HepG2 (cell line): ENCODE data around the gene KIRREL3. TPM values are rescaled to one million over a fixed set of nuclear protein-coding genes. Genes with fewer than 3 reads are reported as not detected.

Source experiments
- IKZF4 ChIP-seq: sonication (generic); formaldehyde crosslinking; IDR thresholded peaks from 2 replicates; pipeline ENCODE4 v1.5.1; 2020; ENCODE audit warnings: borderline replicate concordance, mild to moderate bottlenecking, low read depth, missing genetic modification reagents; ENCODE audit errors: not compliant biosample characterization
- MZF1 ChIP-seq: sonication (generic); formaldehyde crosslinking; IDR thresholded peaks from 2 replicates; pipeline ENCODE4 v1.8.1; 2023; ENCODE audit warnings: mild to moderate bottlenecking, missing genetic modification reagents, borderline replicate concordance
- PHF8 ChIP-seq: sonication (generic); formaldehyde crosslinking; IDR thresholded peaks from 2 replicates; pipeline ENCODE4 v1.5.0; 2020; ENCODE audit warnings: missing genetic modification reagents
- PRDM15 ChIP-seq: sonication (generic); formaldehyde crosslinking; IDR thresholded peaks from 2 replicates; pipeline ENCODE4 v1.4.0; 2020; ENCODE audit warnings: missing genetic modification reagents
- RBM39 ChIP-seq: fragments of 200-400 bp; formaldehyde crosslinking; IDR thresholded peaks from one replicate; pipeline ENCODE4 v1.6.1; 2018; ENCODE audit warnings: antibody characterized with exemption, mild to moderate bottlenecking, low read depth, low read length; ENCODE audit not compliant: poor library complexity, severe bottlenecking
- UBTF ChIP-seq: sonication (generic); formaldehyde crosslinking; IDR thresholded peaks from 2 replicates; pipeline ENCODE4 v1.4.0; 2020; ENCODE audit warnings: mild to moderate bottlenecking, missing genetic modification reagents
- ZNF10 ChIP-seq: sonication (generic); formaldehyde crosslinking; IDR thresholded peaks from 2 replicates; pipeline ENCODE4 v1.4.0; 2020; ENCODE audit warnings: mild to moderate bottlenecking, low read depth, missing genetic modification reagents, borderline replicate concordance
- ZNF337 ChIP-seq: sonication (generic); formaldehyde crosslinking; IDR thresholded peaks from 2 replicates; pipeline ENCODE4 v1.5.1; 2020; ENCODE audit warnings: missing genetic modification reagents, low read depth, mild to moderate bottlenecking, borderline replicate concordance
- polyA plus RNA-seq, 8 experiments: library from polyadenylated mRNA; depleted of rRNA in 3 of 8; stranded (reverse) in 7 of 8; unstranded in 1 of 8; fragments of >200 nt; fragmentation: Illumina TruSeq in 4 of 8; extraction: Trizol in 4 of 8; gene quantifications; 2 replicates each; pipeline versions ENCODE4 v1.2.1 to v1.2.3, GENCODE V29; 2011 to 2016; ENCODE audit warnings: low read depth in 4 of 8, missing spikeins in 1 of 8, mixed read lengths in 1 of 8; ENCODE audit not compliant: insufficient read depth in 1 of 8
- total RNA-seq, 5 experiments: library from RNA; depleted of rRNA; stranded (reverse); fragments of >200 nt; fragmentation: Illumina TruSeq; extraction: Trizol; gene quantifications; 2 replicates each; pipeline ENCODE4 v1.2.3, GENCODE V29; 2016; ENCODE audit warnings: low read depth in 1 of 5

KIRREL3 gene
- total and polyA plus RNA-seq, 2 of the 13 experiments (the other 11 are each of a cell fraction or from before 2014, with no cell fraction given), result not detected

- TF ChIP-seq PRDM15 (CRISPR knock-in tag) (no peak), MZF1 (CRISPR knock-in tag) (no peak), PHF8 (CRISPR knock-in tag) (no peak), ZNF10 (CRISPR knock-in tag) (no peak), UBTF (no peak), RBM39 (no peak), IKZF4 (CRISPR knock-in tag) (no peak), ZNF337 (CRISPR knock-in tag) (no peak)
These were observed 562.3 kb downstream of the KIRREL3 start (continued) for GRCh38 chr11:126438272-126438671.
